SHP77 (cell line): ENCODE data around the gene FILIP1.
A peak's percentile ranks its signal among the peaks of the same experiment; 100 is the strongest.

ENCODE experiments used
- DNase-seq, 2 experiments: peaks; one replicate each; lab custom pipeline; 2025; lab: John Stamatoyannopoulos, UW

The FILIP1 gene

DNA sequence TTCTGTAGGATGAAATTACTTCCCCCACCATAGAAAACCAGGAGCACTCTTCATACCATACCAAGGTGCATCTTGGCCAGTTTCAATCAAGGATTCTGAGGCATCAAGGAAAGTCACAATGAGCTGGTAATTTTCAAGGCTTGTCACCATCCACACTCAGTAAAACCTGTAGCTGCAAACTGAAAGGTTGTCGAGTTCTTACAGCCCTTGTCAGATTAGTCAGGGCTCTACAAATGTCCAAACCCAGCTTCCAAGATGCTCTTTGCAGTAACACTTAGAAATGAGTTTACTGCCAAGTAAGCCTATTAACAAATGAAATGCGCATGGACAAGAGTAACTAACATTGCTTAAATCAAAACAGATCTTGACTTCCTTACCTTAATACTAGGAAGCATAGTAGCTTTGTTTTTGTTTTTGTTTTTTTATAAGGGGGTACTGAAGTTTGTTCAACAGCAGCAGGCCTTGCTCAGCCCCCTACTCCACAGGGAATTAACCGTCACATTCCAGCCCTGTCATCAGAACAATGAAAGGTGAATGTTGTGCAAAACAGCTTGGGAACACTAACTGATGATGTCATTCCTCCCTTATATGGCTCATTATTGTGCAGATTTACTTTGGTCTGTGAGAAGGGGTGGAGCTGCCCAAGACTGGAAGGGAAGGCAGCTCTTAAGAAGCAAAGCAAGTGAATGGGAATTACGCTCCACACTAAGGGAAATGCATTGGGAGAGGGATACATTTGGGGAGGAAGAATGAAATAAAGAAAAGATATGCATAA, 159.1 kb downstream of the FILIP1 start:
- DNase-seq, result no peak

DNA sequence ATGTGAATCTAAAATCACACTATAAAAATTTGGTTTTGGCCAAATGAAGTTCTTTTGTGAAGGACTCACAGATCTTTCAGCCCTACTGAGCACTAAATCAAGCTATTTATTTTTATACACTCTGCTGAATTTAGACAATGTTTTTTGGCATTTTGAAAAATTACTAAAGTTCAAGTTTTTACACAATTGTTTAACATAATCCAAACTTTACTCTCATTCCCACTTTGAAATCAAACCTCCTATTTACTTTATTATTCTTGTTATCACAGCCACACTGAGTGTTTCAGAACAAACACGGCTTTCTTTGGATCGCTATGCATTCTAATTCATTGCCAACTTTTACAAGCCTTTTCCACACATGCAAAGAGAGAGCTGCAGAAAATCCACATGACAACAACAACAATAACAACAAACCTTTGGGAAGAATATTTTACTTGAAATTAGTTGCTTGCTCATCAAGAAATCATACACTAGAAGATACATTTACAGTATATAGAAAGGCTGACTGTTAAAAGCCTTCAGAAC, 159.9 kb downstream of the FILIP1 start:
- DNase-seq, result no peak

DNA sequence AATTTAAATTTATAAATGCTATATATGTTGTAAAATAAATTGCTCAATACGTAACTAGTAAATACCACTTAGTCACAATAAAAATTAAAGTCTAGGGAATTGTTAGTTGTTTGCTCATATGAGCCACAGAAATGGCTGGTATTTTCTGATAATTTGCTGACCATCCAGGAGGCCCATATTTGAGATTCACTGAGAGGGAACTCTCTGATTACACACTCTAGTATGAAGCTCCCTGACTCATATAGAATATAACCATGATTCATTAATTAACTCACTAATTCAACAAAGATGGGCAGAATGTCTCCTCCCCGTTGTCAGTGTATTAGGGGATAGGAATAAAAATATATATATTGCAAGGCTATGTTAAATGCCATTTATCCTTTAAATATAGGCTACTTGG, 162.4 kb downstream of the FILIP1 start:
- no peak for DNase-seq

DNA sequence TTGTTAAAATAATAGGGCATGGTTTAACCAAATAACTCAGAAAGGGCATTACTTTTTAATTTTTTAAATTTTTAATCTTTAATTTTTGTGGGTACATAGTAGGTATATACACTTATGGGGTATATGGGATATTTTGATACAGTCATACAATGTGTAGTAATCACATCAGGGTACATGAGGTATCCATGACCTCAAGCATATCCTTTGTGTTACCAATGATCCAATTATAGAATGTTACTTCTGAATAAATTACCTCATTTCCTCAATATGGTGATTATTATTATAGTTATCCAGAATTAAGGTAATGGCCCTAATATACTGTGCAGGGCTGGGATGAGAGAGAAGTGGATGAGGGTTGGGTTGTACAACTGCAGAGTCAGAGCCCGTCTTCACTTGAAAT, 163.9 kb downstream of the FILIP1 start:
- no peak for DNase-seq

DNA sequence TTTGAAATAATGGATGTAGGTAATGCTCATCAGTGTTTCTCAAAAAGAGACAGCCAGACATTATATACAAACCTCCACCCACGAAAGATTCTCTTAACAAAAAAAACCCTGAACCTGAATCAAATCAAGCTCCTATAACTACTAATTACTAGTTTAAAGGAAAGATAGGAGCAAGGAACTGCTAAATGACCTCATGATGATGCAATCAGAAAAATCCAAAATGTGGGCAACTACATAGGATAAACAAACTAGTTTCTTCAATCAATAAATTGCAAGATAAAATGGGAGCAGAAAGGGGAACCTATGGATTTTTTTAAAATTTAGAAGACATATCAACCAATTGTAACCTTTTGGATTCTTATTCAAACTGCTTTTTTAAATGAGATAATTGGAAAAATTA, 165.8 kb downstream of the FILIP1 start:
- DNase-seq, result no peak

DNA sequence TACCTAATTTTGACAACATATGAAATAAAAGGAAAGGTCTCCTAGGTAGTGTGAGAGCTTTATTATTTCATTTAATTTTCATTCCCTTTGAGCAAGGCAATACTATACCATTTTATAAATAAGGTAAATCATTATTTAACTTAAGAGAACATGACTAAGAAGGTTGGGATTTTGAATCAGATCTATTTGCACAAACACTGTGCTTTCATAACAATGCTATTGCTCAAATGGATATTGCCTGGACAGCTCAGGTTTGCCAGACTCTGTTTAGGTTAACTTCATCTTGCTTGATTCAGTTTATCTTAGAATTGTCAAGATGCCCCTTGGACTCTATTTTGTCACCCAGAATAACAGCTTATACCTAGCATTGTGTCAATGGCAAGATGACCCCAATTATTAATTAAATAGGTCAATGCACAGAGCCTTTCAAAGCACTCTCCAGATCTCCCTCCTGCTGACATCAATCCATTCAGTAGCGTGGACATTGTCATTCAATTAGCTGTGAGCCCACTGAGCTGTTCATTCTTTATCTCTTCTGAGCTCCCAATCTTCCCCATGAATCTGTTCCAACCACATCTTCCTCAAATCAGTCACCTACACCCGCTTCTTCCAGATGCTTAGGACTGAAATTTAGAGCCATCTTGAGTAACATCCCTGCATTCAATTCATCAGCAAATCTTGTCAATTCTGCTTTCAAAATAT, 166.9 kb downstream of the FILIP1 start:
- DNase-seq, result no peak

DNA sequence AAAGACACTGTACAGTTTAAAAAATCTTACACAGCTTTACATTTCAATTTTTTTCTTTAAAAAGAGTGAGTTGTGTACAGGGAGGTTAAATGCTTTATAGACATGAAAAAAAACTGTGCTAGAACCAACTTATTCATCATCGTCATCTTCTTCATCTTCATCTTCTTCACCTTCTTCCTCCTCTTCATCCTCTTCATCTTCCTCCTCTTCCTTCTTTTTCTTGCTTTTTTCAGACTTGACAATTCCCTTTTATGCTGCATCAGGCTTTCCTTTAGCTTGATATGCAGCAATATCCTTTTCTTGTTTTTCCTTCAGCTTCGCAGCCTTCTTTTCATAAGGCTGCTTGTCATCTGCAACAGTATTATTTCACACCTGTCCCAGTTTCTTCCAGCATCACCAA, 174.7 kb downstream of the FILIP1 start:
- DNase-seq, result no peak

DNA sequence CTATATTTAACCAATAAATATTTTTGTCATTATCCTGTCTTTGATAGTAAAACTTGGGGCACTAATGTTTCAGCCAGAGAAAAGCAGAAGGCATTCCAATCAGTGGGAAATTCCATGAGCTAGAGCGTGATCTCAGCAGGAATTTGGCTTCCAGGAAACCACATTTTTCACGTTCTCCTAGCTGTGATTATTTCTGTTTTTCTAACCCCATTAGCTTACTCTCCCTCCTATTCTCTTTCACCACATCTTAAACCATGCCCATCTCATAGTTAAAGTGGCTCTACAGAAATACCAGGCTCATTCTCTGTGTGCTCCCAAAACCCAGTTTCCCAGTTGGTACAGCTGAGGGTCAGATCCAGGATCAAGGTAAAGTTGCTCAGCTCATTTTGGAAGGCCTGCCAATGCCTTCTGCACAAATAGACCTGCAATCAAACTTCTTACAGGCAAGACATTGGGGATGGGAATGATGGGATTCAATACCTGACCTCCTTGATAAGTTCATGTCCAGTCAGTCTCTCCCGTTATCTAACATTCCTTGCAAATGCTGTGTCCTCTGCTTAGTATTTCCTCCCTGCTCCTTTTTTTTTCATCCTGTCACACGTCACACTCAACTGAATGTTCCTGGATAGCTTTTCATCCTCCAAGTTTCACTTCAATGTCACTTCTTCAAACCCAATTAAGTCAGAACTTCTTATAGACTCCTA, 175.9 kb downstream of the FILIP1 start:
- DNase-seq, result no peak

DNA sequence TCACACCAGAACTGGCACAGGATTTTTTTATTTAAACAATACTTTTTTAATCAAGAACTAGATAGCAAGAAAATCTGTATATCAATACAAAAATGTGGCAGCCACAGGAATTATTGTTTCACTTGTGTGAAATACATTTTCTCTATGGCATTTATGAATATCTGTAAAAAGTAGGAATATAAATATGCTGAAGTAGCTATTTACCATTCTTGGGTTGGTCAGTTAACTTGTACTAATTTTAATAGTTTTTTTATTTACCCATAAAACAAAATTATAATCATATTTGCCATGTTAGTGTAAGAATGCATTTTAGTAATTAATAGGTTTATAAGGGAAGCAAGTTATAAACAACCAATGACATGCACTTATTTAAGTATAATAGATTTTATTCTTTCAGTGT, 177.6 kb downstream of the FILIP1 start:
- DNase-seq, result no peak

DNA sequence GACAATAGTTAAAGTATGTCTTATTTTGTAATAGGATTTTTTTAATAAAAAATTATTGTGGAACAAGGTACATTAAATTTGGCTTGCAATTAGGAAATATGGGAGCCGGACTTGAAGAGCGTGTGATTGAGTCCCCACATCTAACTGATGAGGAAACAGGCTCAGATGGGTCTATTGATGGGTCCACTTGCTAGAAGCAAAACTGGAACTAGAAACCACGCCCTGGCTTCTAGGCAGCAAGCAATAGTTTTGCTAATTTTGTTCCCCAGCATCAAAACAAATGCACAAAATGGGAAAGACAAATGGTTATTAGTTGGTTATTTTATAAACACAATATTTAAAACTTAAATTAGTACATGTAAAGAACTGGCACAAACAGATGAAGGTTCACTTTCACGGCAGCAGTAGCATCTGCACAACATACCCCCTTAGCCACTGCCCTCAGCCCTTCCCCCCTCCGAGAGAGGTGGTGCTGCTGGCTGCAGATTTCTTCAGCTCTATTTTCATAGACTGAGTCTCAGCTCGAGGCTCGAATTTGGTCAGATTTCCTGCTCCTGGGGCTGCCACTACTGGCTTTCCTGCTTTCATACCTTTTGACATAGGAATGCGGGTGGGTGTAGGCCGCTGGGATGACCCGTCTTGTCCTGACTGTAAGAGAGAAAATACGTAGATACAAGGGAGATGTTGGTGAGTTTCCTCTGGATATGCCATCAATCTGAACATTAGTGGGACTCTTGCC, 185.2 kb downstream of the FILIP1 start:
- no peak for DNase-seq

DNA sequence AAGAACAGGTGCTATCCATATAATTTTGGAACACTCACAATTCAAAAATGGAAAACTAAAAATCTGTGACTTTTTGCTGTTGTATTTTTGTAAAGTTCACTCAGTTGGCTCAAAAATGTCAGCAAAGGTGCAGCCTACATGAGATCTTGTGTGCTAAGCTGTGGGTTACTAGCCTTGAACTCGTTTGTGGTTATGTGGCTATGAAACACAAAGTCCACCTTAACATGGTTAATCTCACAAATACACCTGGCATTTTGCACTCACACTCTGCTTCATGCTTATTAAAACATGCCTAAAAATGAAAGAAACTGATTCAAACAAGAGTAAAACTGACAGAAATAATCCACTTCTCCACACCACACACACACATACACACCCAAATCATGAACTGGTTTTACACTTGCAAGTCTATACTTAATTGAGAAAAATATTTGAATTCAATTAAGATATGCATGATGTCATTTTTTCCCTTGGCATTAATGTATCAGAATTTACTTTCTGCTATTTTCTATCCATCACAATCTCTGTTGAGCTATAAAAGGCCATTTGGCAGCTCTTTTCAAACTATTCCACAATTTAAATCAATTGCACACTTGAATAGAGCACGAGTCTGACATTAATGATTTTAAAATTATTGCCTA, 186.1 kb downstream of the FILIP1 start:
- DNase-seq, result no peak

DNA sequence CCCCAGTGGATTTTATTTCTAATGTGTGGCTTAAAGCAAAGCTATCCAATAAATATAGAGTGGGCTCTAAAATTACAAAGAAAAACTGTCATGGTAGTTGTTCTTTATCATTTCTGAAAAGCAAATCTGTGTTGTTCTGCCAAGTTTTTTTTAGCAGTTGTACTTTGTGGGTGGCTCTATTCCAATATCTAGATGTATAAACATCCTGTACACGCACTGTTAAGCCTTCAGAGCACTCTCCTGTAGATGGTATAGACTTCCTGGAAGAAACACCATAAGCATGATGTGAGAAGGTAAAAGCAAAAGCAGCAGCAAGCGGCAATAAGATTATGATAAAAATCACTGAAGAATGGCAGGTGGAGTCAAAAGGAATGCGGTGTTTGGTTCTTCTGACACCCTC, 187.5 kb downstream of the FILIP1 start:
- DNase-seq, result no peak

DNA sequence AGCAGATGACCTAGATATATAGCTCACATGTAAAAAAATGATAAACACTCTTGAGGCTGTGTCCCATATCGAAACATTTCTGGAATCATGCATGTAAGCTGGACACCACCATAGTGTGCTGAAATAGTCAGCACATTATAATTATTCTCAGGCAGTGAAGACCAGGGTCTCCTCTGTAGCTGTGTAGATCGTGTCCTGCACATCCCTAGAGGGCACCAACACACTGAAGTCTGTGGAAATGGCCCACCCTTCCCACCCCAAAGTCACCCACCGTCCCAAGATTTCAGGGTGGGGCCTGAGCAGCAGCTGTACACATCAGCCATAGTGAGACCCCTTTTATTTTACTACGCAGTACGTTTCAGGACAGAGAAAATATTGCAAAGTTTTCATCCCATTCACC, 188.0 kb downstream of the FILIP1 start:
- no peak for DNase-seq

DNA sequence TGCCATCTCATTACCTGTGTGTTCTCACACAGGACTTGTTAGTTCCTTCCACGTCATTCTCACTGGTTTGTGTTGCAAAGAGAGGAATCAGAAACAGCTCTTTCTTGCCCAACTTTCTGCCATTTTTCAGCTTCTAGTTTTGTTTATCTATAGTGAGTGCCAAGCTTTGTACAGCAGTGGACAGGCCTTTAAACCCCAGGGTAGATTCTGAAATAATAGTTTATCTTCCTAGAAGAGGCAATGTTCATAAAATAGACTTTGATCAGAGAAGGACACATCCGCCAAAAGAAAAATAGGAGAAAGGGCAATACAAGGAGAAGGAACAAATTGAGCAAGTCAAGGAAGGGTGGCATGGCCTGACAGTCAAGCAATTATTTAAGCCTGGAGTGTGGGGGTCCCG, 191.3 kb downstream of the FILIP1 start:
- no peak for DNase-seq

DNA sequence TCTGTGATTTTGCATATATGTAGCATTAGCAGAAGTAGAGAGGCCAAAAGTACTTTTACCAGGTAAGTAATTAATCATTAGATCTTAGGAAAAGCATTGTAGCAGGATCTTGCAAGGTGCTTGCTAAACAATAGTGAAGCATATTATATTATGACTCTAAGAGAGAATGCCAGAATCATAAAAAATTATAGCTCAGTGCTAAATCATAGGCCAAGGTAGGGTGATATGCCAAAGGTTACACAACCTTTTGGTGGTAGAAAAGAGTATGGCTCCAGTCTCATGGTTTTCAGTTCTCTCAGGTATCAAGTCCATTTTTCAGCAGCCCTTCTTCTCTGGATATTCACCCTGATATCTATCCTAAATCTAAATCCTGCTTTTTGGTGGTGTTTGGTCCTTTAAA, 192.1 kb downstream of the FILIP1 start:
- no peak for DNase-seq

DNA sequence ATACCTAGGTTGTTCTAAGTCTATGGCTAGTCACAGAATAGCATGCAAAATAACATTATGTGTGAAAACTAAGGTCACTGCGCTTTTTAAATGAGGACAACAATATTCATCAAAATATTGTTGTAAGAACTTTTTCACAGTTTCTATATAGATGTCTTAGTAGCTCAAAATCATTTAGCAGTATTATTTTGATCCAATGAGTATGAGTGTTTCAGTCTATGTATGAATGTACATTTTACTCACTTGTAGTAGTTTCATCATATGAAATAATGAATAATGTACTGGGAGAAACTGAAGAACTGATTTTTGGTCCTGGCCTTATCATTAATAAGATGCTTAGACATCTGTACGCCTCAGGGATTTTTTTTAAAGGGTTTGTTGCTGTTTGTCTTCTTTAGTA, 192.5 kb downstream of the FILIP1 start:
- DNase-seq, result no peak

DNA sequence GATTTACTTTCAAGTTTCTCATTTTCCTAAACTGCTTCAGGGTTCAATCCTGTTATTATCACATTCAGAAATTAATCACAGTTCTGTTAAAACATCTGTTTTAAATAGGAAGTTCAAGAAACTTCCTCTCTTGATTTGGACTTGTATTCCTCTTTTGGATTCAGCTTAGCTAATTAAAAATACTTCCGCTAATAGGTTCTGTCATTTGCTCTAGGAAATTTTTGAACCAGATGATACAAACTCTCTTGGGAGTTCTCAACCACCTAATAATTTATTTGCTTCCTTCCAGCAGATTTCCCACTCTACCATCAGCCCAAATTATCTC, 193.1 kb downstream of the FILIP1 start:
- no peak for DNase-seq

DNA sequence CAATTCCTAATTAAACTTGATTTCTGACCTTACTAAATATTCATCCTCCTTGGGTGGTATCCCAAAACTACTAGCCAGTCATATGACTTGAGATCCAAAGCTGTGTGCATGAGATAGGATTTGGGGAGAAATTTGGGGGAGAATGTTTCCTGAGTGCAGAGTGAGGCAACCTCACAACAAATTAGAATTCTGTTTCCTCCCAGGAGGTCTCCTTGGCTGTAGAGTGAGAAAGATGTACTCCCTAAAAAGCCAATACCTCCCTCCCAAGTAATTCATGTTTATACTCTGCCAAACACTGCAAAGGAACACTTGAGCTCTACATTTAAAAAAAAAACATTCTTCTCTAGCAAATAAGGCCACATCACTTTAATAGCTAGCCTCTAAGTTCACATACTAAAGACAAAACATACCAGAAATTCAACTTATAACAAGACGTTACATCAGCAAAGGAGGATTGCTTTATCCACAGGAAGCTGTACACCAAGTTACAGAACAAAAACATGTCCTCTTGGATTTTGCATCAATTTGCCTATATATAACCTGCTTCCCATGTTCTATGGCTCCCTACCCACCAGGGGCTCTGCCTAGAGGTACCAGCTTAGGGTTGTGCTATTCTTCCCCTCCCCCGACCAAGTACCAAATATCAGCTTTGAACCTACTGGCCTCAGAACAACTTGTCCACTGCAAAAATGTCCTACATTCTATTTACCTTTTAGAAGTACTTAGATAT, 193.6 kb downstream of the FILIP1 start:
- DNase-seq, result no peak

DNA sequence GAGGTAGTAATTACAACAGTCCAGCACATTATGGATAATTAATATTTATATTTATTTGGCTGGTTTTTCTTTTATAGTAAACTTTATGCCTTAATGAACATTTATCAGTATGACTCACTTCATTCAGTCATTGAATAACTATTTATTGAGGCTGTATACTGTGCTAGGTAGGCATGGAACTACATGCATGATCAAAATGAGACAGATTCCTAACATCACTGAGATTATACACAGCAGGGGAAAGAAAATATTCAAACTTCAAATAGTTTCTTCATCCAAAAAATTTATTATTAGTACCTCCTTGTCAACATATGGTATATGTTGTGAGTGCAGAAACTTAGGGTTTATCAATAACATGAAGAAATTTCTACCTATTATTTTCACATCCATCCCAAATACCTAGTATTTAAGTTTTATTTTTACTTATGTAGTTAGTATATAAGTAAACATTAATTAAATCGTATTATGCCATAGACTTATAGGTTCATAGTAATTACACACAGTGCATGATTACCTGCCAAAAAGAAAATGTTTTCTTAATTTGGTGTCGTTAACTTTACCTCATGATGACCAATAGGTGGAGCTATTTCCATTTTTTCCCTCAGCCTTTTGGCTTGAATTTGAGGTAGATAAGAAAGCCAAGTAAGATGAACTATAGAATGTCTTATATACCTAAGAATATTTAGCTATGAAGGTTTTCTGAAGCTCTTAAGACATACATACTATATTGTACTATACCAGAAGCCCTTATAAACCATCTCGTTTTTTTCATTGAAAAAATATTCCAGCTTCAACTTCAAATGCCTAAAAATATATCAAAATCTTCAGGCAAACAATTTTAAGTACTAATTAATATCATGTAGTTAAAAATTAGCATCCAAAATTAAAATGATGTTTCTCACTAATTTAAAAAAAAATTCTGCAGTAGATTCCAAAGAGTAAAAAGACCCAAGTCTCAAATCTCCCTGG, 196.5 kb downstream of the FILIP1 start:
- DNase-seq, result peak; percentile 25 to 53

DNA sequence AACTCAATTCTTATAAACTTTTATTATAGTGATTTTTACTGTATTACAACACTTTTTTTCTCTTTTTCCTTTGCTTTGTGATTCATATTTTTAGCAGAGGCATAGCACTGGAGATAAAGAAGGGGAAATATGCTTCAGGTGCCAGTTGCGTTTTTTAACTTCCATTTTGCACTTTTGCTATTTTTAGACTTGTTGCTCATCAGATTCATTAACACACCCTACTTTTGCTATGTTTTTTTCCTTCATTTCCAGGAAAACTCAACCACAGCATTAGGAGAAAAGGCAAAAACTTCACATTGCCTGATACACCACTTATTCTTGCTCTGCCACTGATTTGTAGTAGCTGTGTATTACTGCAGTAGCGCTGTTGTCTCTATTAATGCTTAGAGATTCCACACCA, 201.0 kb downstream of the FILIP1 start:
- no peak for DNase-seq
